VCaP (cell line): ENCODE data around the gene RPS15.

ENCODE experiments used
- H3K27ac ChIP-seq: fragments of 450-650 bp; 2 replicates; pipeline ENCODE4 v1.5.1; 2017
- TF ChIP-seq, protein P1 (sequence below): fragments of 450-650 bp; conservative IDR thresholded peaks from 2 replicates; pipeline ENCODE4 v1.5.1; 2017; ENCODE audit warnings: mild to moderate bottlenecking, moderate library complexity

RPS15 gene

DNA sequence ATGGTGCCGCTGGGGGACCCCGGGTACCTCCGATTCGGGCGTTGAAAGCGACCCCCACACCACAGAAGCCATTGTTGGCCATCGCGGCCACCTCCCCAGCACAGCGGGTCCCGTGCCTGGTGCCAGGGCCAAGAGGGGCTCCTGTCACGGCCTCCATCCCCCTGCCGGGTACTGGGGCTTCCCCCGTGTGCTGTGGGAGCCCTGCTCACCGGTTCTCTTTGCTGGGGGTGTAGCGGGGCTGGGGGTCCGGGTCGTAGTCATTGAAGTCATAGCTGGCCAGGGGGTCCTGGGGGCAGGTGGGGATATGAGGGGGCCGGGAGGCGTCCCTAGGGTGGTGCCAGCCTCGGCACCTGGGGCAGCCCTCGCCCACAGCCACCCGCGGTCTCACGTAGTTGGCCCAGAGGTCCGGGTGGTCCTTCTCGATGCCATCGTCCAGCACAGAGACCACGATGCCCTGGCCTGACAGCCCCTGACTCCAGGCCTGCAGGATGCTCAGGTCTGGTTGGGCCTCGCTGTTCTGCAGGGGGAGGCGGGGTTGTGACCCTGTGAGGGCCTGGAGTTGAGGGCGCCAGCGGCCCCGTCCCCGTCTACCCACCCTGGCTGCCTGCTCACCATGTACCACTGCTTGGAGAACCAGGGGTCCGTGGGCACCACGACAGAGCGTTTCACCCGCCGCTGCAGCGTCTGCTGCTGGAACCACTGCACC is 49.5 kb downstream of the RPS15 start:
- TF ChIP-seq, protein P1, sequence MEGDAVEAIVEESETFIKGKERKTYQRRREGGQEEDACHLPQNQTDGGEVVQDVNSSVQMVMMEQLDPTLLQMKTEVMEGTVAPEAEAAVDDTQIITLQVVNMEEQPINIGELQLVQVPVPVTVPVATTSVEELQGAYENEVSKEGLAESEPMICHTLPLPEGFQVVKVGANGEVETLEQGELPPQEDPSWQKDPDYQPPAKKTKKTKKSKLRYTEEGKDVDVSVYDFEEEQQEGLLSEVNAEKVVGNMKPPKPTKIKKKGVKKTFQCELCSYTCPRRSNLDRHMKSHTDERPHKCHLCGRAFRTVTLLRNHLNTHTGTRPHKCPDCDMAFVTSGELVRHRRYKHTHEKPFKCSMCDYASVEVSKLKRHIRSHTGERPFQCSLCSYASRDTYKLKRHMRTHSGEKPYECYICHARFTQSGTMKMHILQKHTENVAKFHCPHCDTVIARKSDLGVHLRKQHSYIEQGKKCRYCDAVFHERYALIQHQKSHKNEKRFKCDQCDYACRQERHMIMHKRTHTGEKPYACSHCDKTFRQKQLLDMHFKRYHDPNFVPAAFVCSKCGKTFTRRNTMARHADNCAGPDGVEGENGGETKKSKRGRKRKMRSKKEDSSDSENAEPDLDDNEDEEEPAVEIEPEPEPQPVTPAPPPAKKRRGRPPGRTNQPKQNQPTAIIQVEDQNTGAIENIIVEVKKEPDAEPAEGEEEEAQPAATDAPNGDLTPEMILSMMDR = no peak
- H3K27ac ChIP-seq = no peak overlapping the region

DNA sequence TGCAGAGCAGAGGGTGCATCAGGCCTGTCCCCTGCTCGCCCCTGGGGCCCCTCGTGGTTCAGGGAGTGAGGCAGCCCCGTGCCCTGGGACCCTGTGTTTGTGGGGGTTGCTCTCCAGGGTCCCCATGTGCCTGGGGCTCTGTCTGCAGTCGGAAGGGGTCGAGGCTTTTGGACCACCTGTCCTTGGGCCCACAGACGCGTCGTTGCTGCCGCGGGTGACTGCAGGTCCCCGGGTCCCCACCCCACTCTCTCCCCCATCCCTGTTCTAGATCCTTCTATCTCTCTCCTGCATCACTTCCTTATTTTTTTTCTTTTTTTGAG is 50.0 kb downstream of the RPS15 start:
- TF ChIP-seq, protein P1 = no peak
- H3K27ac ChIP-seq = no peak overlapping the region

DNA sequence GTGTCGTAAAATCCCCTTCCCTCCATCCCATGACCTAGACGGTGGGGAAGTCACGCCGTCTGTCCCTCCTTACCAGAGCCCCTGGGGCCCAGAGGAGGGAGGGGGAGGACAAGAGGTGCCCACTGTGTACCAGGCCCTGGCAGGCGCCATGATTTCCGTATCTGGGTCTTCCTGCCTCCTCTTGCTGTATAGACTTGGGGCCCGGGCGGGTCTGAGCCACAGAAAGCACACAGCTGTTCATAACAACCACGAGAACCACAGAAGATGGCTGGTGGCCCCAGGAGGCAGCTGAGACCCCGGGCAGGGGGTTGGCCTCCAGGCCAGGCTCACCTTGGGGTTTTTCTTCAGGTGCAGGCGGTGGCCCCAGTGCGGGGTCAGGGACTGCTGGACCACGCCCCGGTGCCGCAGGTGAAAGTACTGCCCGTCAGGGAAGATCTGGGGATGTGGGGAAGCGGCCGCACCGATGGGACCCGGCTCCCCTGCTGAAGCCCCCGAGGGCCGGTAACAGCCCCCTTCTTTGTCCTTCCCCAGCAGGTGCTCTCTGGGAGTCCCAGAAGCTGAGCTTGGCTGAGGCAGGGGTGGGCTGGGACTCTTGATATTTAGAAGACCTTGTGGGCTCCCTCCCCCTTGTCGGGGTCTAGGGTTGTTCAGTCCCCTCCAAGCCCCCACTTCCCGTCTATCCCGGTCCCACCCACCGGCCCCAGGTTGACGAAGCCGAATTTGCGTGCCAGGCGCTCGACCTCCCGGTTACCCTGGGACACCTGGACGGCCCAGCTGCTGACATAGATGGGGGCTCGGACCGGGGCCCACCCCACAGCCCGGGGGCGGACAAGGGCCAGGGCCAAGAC is 51.5 kb downstream of the RPS15 start:
- peak overlapping the region; percentile 75 for H3K27ac ChIP-seq
- TF ChIP-seq, protein P1 = no peak
